Thoracic aorta (tissue), 2 donors: ENCODE data around the gene GALNT11. TPM values are rescaled to one million over a fixed set of nuclear protein-coding genes. Genes with fewer than 3 reads are reported as not detected.

Experiments
- ATAC-seq: fragments of 150-250 bp; one replicate; pipeline ENCODE4 v1.8.0; 2017; ENCODE audit warnings: low read depth; ENCODE audit not compliant: insufficient number of reproducible peaks, low FRiP score
- DNase-seq: peaks from one replicate; pipeline ENCODE4 v3.0.0-alpha.2; 2020; ENCODE audit warnings: low spot score
- H3K27ac ChIP-seq, 2 donors: fragments of 200-600 bp; sonication (generic); 1 replicate in 1 of 2; 2 replicates in 1 of 2; pipeline ENCODE4 v1.5.1; 2016; ENCODE audit warnings: mild to moderate bottlenecking in 2 of 2, moderate library complexity in 2 of 2
- H3K27me3 ChIP-seq: fragments of 200-600 bp; sonication (generic); replicated peaks from 2 replicates; pipeline ENCODE4 v1.6.0; 2016; ENCODE audit warnings: mild to moderate bottlenecking; ENCODE audit not compliant: insufficient read depth
- H3K36me3 ChIP-seq: fragments of 200-600 bp; sonication (generic); one replicate; pipeline ENCODE4 v1.5.1; 2016
- H3K4me1 ChIP-seq, 2 donors: fragments of 200-600 bp; sonication (generic); 1 replicate in 1 of 2; 2 replicates in 1 of 2; pipeline versions ENCODE4 v1.5.1 to v1.6.0; 2016; ENCODE audit warnings: low read depth in 2 of 2, mild to moderate bottlenecking in 1 of 2; ENCODE audit not compliant: control insufficient read depth in 1 of 2
- H3K4me3 ChIP-seq: fragments of 200-600 bp; sonication (generic); 2 replicates; pipeline ENCODE4 v1.5.1; 2016; ENCODE audit warnings: mild to moderate bottlenecking
- H3K9me3 ChIP-seq: fragments of 200-600 bp; sonication (generic); 2 replicates; pipeline ENCODE4 v1.5.1; 2016
- CTCF ChIP-seq: fragments of 200-600 bp; sonication (generic); IDR thresholded peaks from one replicate; pipeline ENCODE4 v1.5.1; 2019; ENCODE audit warnings: antibody characterized with exemption
- total RNA-seq, 2 donors: library from RNA; depleted of rRNA; stranded (reverse); fragments of >200 nt; gene quantifications; one replicate each; pipeline versions ENCODE4 v1.1.0 to v1.2.3, GENCODE V29; 2016

Gene GALNT11
- total RNA-seq, 2 donors from 2014 or later, result 30.1 to 47.7 TPM

GRCh38 chr7:152137476-152138025 is 112.1 kb downstream of the GALNT11 start:
- Histone ChIP-seq H3K4me3 (no peak overlapping the region), H3K9me3 (no peaks in the 10 kb centered on the region), H3K27ac (no peak overlapping the region), H3K4me1 (peaks cover 0 to 4% of the 10 kb centered on the region in 2 donors), H3K36me3 (peaks cover 38% of the 10 kb centered on the region), H3K27me3 (no peaks in the 10 kb centered on the region)
- no peak for DNase-seq
- no peak for TF ChIP-seq CTCF
- ATAC-seq, result no peak

GRCh38 chr7:152140067-152140466 is 114.6 kb downstream of the GALNT11 start:
- H3K4me1 ChIP-seq, result peaks cover 0 to 4% of the 10 kb centered on the region in 2 donors
- H3K27ac ChIP-seq, result no peak overlapping the region
- no peak overlapping the region for H3K4me3 ChIP-seq
- H3K36me3 ChIP-seq, result peaks cover 40% of the 10 kb centered on the region
- no peaks in the 10 kb centered on the region for H3K27me3 ChIP-seq
- DNase-seq (no peak), ATAC-seq (no peak)
- no peak for TF ChIP-seq CTCF
- no peaks in the 10 kb centered on the region for H3K9me3 ChIP-seq

- Histone ChIP-seq H3K27ac (no peak overlapping the region), H3K9me3 (no peaks in the 10 kb centered on the region), H3K4me3 (no peak overlapping the region), H3K27me3 (no peaks in the 10 kb centered on the region), H3K36me3 (peaks cover 40% of the 10 kb centered on the region), H3K4me1 (peaks cover 0 to 7% of the 10 kb centered on the region in 2 donors)
- TF ChIP-seq CTCF, result no peak
- no peak for DNase-seq
- ATAC-seq, result no peak
Measured at GRCh38 chr7:152140560-152140959, 115.1 kb downstream of the GALNT11 start.

- ATAC-seq (no peak), DNase-seq (no peak)
- Histone ChIP-seq H3K27ac (no peak overlapping the region), H3K9me3 (no peaks in the 10 kb centered on the region), H3K4me3 (no peak overlapping the region), H3K27me3 (no peaks in the 10 kb centered on the region), H3K36me3 (peaks cover 48% of the 10 kb centered on the region), H3K4me1 (peaks cover 9 to 14% of the 10 kb centered on the region in 2 donors)
- no peak for TF ChIP-seq CTCF
Measured at GRCh38 chr7:152142976-152143595, 117.6 kb downstream of the GALNT11 start.

GRCh38 chr7:152144557-152145245 is 119.2 kb downstream of the GALNT11 start:
- Histone ChIP-seq H3K27ac (no peak overlapping the region), H3K4me1 (peaks cover 9 to 14% of the 10 kb centered on the region in 2 donors), H3K9me3 (no peaks in the 10 kb centered on the region), H3K4me3 (no peak overlapping the region), H3K36me3 (peaks cover 50% of the 10 kb centered on the region), H3K27me3 (no peaks in the 10 kb centered on the region)
- no peak for TF ChIP-seq CTCF
- ATAC-seq (no peak), DNase-seq (no peak)
